Measurements from ENCODE around the gene ZBTB4. TPM values are rescaled to one million over a fixed set of nuclear protein-coding genes. Genes with fewer than 3 reads are reported as not detected.

ZBTB4 gene
- total and polyA plus RNA-seq, 9 of the 15 experiments (the other 6 are each of a cell fraction or from before 2014, with no cell fraction given), result 0.92 to 6.9 (median 3.3) TPM

DNA sequence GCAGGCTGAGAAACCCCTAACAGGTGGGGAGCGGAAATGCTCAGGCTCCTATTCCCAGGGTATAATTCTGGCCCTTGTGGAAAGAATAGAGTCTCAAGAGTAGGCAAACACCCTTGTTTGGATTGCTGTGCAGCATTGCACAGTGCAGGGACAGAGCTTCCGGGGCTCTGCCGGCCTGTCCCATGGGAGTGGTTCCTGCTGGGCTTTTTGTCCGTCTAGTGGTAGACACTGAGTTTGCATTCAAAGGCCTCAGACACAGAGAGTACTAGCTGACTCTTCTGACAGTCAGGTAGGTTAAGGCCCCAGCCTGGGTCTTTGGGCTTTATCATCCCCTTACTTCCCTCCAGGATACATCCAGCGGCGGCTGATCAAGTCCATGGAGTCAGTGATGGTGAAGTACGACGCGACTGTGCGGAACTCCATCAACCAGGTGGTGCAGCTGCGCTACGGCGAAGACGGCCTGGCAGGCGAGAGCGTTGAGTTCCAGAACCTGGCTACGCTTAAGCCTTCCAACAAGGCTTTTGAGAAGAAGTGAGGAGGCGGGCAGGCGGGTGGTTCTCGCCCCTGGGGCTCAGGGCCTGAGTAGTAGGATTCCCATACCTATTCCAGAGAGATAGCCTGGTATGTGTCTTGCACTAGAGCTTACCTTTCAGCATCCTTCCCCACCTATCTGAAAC lies 22.9 kb upstream of the ZBTB4 start:
- Histone ChIP-seq H4K20me1 (replicated peaks; ENCODE audit: control insufficient read depth, insufficient read depth, low read length) (no peaks in the 10 kb centered on the region), H3K4me2 (ENCODE audit: insufficient read depth, low read length) (no peak overlapping the region), H2AFZ (ENCODE audit: low read depth, low read length) (no peak overlapping the region), H3K9ac (ENCODE audit: insufficient read depth in 1 of 2, low read depth in 2 of 2, low read length in 2 of 2) (no peak overlapping the region), H3K27me3 (ENCODE audit: control insufficient read depth in 2 of 2, insufficient read depth in 2 of 2, low read length in 2 of 2) (no peaks in the 10 kb centered on the region), H3K9me1 (ENCODE audit: control insufficient read depth, insufficient read depth, low read length) (no peaks in the 10 kb centered on the region), H3K4me3 (no peak overlapping the region), H3K27ac (ENCODE audit: extremely low read depth, low read depth, low read length) (no peak overlapping the region), H3K4me1 (replicated peaks in 1 of 2; ENCODE audit: control insufficient read depth in 2 of 2, insufficient read depth in 2 of 2, low read length in 2 of 2) (no peaks in the 10 kb centered on the region), H3K9me3 (replicated peaks; ENCODE audit: control insufficient read depth, insufficient read depth, low read depth, low read length) (no peaks in the 10 kb centered on the region), H3K79me2 (ENCODE audit: control insufficient read depth, insufficient read depth, low read length) (no peaks in the 10 kb centered on the region), H3K36me3 (ENCODE audit: control insufficient read depth, insufficient read depth, low read length) (peaks cover 88% of the 10 kb centered on the region; the same call in 2 of the 3 replicates)
- DNase-seq (ENCODE audit: extremely low read depth in 1 of 4, low spot score in 3 of 4), result peak in 1 of 4 experiments; percentile 9
- POLR2A ChIA-PET, result interaction anchor here (0.7 to 1.3 kb wide), 3 partner anchors 9 to 32 kb away, joined by 4 to 6 read pairs (median 6); no protein-coding TSS in a partner anchor
- no TSS peak for BruUV-seq (replicated peaks)
- intact Hi-C loops (cut with micrococcal nuclease), result loop anchor here (5.0 kb wide), 1 partner anchor 145 kb away; the partner anchor contains the start of gene TMEM95
- in situ Hi-C loops (cut with MboI), result no loop called here
- CTCF ChIA-PET (ENCODE audit: low intra/inter-chr PET ratio), result no interaction called here
- FAIRE-seq, result no peak
- WGBS (ENCODE audit: insufficient coverage, low coverage, missing lambda C conversion rate), result 91% methylated on average over 20 of the region's 20 CpGs
- no peak; the same call in 2 of the 3 replicates for ATAC-seq
- TF ChIP-seq NFE2L1 (tag; IDR thresholded peaks at IDR 0.05; ENCODE audit: borderline replicate concordance, low read depth), result no peak
- TF ChIP-seq TAF15 (IDR thresholded peaks at IDR 0.05; ENCODE audit: low read depth, low read length), result no peak
- no peak for TF ChIP-seq ZNF274 (IDR thresholded peaks at IDR 0.05; ENCODE audit: borderline replicate concordance, low read depth, low read length)
- TF ChIP-seq, protein P1, sequence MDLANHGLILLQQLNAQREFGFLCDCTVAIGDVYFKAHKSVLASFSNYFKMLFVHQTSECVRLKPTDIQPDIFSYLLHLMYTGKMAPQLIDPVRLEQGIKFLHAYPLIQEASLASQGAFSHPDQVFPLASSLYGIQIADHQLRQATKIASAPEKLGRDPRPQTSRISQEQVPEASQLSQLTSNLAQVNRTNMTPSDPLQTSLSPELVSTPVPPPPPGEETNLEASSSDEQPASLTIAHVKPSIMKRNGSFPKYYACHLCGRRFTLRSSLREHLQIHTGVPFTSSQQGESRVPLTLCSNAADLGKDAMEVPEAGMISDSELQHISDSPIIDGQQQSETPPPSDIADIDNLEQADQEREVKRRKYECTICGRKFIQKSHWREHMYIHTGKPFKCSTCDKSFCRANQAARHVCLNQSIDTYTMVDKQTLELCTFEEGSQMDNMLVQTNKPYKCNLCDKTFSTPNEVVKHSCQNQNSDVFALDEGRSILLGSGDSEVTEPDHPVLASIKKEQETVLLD (IDR thresholded peaks at IDR 0.05), result no peak
- TF ChIP-seq RBM17 (IDR thresholded peaks at IDR 0.05; ENCODE audit: borderline replicate concordance, low read depth, low read length), result no peak
- no peak for TF ChIP-seq MAFF (IDR thresholded peaks at IDR 0.05; ENCODE audit: low read length)
- TF ChIP-seq, protein P2, sequence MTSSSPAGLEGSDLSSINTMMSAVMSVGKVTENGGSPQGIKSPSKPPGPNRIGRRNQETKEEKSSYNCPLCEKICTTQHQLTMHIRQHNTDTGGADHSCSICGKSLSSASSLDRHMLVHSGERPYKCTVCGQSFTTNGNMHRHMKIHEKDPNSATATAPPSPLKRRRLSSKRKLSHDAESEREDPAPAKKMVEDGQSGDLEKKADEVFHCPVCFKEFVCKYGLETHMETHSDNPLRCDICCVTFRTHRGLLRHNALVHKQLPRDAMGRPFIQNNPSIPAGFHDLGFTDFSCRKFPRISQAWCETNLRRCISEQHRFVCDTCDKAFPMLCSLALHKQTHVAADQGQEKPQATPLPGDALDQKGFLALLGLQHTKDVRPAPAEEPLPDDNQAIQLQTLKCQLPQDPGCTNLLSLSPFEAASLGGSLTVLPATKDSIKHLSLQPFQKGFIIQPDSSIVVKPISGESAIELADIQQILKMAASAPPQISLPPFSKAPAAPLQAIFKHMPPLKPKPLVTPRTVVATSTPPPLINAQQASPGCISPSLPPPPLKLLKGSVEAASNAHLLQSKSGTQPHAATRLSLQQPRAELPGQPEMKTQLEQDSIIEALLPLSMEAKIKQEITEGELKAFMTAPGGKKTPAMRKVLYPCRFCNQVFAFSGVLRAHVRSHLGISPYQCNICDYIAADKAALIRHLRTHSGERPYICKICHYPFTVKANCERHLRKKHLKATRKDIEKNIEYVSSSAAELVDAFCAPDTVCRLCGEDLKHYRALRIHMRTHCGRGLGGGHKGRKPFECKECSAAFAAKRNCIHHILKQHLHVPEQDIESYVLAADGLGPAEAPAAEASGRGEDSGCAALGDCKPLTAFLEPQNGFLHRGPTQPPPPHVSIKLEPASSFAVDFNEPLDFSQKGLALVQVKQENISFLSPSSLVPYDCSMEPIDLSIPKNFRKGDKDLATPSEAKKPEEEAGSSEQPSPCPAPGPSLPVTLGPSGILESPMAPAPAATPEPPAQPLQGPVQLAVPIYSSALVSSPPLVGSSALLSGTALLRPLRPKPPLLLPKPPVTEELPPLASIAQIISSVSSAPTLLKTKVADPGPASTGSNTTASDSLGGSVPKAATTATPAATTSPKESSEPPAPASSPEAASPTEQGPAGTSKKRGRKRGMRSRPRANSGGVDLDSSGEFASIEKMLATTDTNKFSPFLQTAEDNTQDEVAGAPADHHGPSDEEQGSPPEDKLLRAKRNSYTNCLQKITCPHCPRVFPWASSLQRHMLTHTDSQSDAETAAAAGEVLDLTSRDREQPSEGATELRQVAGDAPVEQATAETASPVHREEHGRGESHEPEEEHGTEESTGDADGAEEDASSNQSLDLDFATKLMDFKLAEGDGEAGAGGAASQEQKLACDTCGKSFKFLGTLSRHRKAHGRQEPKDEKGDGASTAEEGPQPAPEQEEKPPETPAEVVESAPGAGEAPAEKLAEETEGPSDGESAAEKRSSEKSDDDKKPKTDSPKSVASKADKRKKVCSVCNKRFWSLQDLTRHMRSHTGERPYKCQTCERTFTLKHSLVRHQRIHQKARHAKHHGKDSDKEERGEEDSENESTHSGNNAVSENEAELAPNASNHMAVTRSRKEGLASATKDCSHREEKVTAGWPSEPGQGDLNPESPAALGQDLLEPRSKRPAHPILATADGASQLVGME (CRISPR knock-in tag; IDR thresholded peaks at IDR 0.05), result no peak
- no peak for TF ChIP-seq NFIX (CRISPR knock-in tag; IDR thresholded peaks at IDR 0.05; ENCODE audit: low read depth)
- TF ChIP-seq CBFA2T2 (conservative IDR thresholded peaks at IDR 0.05), result no peak
